Colonic mucosa (tissue), 4 donors: ENCODE results near the gene CYB5D1. TPM values are rescaled to one million over a fixed set of nuclear protein-coding genes. Genes with fewer than 3 reads are reported as not detected.
A peak's percentile ranks its signal among the peaks of the same experiment; 100 is the strongest.

Source experiments
- DNase-seq: peaks from one replicate; pipeline ENCODE4 v3.0.0-alpha.2; 2020
- H3K27ac ChIP-seq: fragments of 200-600 bp; one replicate; pipeline ENCODE4 v1.8.0; 2021
- H3K27me3 ChIP-seq: fragments of 200-600 bp; one replicate; pipeline ENCODE4 v1.8.0; 2021
- H3K36me3 ChIP-seq: fragments of 200-600 bp; one replicate; pipeline ENCODE4 v1.8.0; 2021
- H3K4me1 ChIP-seq: fragments of 200-600 bp; one replicate; pipeline ENCODE4 v1.8.0; 2021; ENCODE audit warnings: mild to moderate bottlenecking
- H3K4me3 ChIP-seq: fragments of 200-600 bp; one replicate; pipeline ENCODE4 v1.8.0; 2021
- H3K9ac ChIP-seq, 2 donors: one replicate each; pipeline ENCODE4 v1.7.0; 2013; ENCODE audit warnings: control low read depth in 2 of 2, low read depth in 2 of 2, low read length in 2 of 2
- H3K9me3 ChIP-seq: fragments of 200-600 bp; one replicate; pipeline ENCODE4 v1.8.0; 2021
- CTCF ChIP-seq: fragments of 200-600 bp; IDR thresholded peaks from one replicate; pipeline ENCODE4 v1.8.0; 2022; ENCODE audit warnings: antibody characterized with exemption, mild to moderate bottlenecking
- intact Hi-C: fragments of 100-400 bp; cut with DNase I; formaldehyde crosslinking; loops from one replicate; pipeline ENCODE4 v1.14.1; 2022
- total RNA-seq, 2 donors: library from RNA; stranded (reverse); fragmentation: NEBNext Ultra II Directional in 1 of 2; extraction: Animal tissue kit (Norgen Biotek cat#: 25700) in 1 of 2; gene quantifications; one replicate each; pipeline ENCODE4 v1.2.1, GENCODE V29; 2021
- donor health status: healthy.
- donor health status: DM: no; HTN: no; CAD: no.
- donor health status: DM: no; HTN: no; CAD: no.

CYB5D1 gene
- total RNA-seq, 2 donors from 2014 or later: 9.4 to 18.2 TPM

- H3K27me3 ChIP-seq: no peaks in the 10 kb centered on the region
- peaks cover 17% of the 10 kb centered on the region for H3K36me3 ChIP-seq
- H3K9me3 ChIP-seq: no peaks in the 10 kb centered on the region
- peak; percentile 49 for TF ChIP-seq CTCF
- H3K4me1 ChIP-seq: peaks cover 23% of the 10 kb centered on the region
- H3K4me3 ChIP-seq: no peak overlapping the region
- peak; percentile 98 for DNase-seq
- H3K9ac ChIP-seq: peak overlapping the region; percentile 24 to 97
- peak overlapping the region; percentile 99 for H3K27ac ChIP-seq
- intact Hi-C loops: no loop called here
Measured at GRCh38 chr17:7889166-7889955, 31.6 kb downstream of the CYB5D1 start.

- Histone ChIP-seq H3K9ac (no peak overlapping the region), H3K4me1 (peaks cover 12% of the 10 kb centered on the region), H3K4me3 (no peak overlapping the region), H3K9me3 (no peaks in the 10 kb centered on the region), H3K27me3 (no peaks in the 10 kb centered on the region), H3K27ac (no peak overlapping the region), H3K36me3 (peaks cover 17% of the 10 kb centered on the region)
- intact Hi-C loops: no loop called here
- DNase-seq: no peak
- TF ChIP-seq CTCF: no peak
Measured at GRCh38 chr17:7893187-7893880, 35.5 kb downstream of the CYB5D1 start.

- DNase-seq: no peak
- H3K9me3 ChIP-seq: no peaks in the 10 kb centered on the region
- no peak overlapping the region for H3K4me3 ChIP-seq
- peaks cover 7% of the 10 kb centered on the region for H3K4me1 ChIP-seq
- H3K27me3 ChIP-seq: no peaks in the 10 kb centered on the region
- peaks cover 17% of the 10 kb centered on the region for H3K36me3 ChIP-seq
- TF ChIP-seq CTCF: no peak
- intact Hi-C loops: loop anchor here (2.0 kb wide), 1 partner anchor 63 kb away; no protein-coding TSS in a partner anchor
- H3K9ac ChIP-seq: no peak overlapping the region
- H3K27ac ChIP-seq: no peak overlapping the region
Measured at GRCh38 chr17:7894226-7894625, 36.4 kb downstream of the CYB5D1 start.

- no peak overlapping the region for H3K9ac ChIP-seq
- TF ChIP-seq CTCF: no peak
- no peaks in the 10 kb centered on the region for H3K27me3 ChIP-seq
- intact Hi-C loops: loop anchor here (2.0 kb wide), 1 partner anchor 64 kb away; no protein-coding TSS in a partner anchor
- no peaks in the 10 kb centered on the region for H3K9me3 ChIP-seq
- DNase-seq: no peak
- no peak overlapping the region for H3K27ac ChIP-seq
- H3K4me1 ChIP-seq: peaks cover under 1% of the 10 kb centered on the region
- no peak overlapping the region for H3K4me3 ChIP-seq
- peaks cover 20% of the 10 kb centered on the region for H3K36me3 ChIP-seq
Measured at GRCh38 chr17:7894866-7895265, 37.1 kb downstream of the CYB5D1 start.

- DNase-seq: no peak
- Histone ChIP-seq H3K4me3 (no peak overlapping the region), H3K9ac (no peak overlapping the region), H3K4me1 (no peaks in the 10 kb centered on the region), H3K36me3 (peaks cover 20% of the 10 kb centered on the region), H3K27ac (no peak overlapping the region), H3K27me3 (no peaks in the 10 kb centered on the region), H3K9me3 (no peaks in the 10 kb centered on the region)
- intact Hi-C loops: no loop called here
- no peak for TF ChIP-seq CTCF
Measured at GRCh38 chr17:7897090-7897489, 39.3 kb downstream of the CYB5D1 start.
